HepG2 (cell line): ENCODE measurements around the gene CBL. TPM values are rescaled to one million over a fixed set of nuclear protein-coding genes. Genes with fewer than 3 reads are reported as not detected.

Experiments
- ASH2L ChIP-seq: fragments of 300-600, 200-600 bp; sonication (generic); IDR thresholded peaks from 2 replicates; pipeline ENCODE4 v1.7.0; 2017; ENCODE audit warnings: low read depth, mild to moderate bottlenecking, moderate library complexity, mixed read lengths, low read length; ENCODE audit not compliant: insufficient read length
- ELF4 ChIP-seq: sonication (generic); formaldehyde crosslinking; IDR thresholded peaks from 2 replicates; pipeline ENCODE4 v1.5.0; 2020; ENCODE audit warnings: missing genetic modification reagents, mild to moderate bottlenecking, moderate library complexity, borderline replicate concordance
- KAT8 ChIP-seq: IDR thresholded peaks from 2 replicates; pipeline ENCODE4 v1.6.1; 2016; ENCODE audit warnings: missing genetic modification reagents, missing compliant biosample characterization
- LCORL ChIP-seq, 2 experiments: fragments of 450-650 bp in 1 of 2; sonication (generic) in 1 of 2; formaldehyde crosslinking in 1 of 2; IDR thresholded peaks; 2 replicates each; pipeline versions ENCODE4 v1.5.0 to v1.6.1; 2017 to 2020; ENCODE audit warnings: antibody characterized with exemption in 1 of 2, missing genetic modification reagents in 1 of 2
- MED8 ChIP-seq: sonication (generic); formaldehyde crosslinking; IDR thresholded peaks from 2 replicates; pipeline ENCODE4 v1.8.1; 2023; ENCODE audit warnings: mild to moderate bottlenecking, missing genetic modification reagents; ENCODE audit not compliant: insufficient replicate concordance
- MIER3 ChIP-seq: IDR thresholded peaks from 2 replicates; pipeline ENCODE4 v1.6.1; 2016; ENCODE audit warnings: missing compliant biosample characterization, borderline replicate concordance
- MXI1 ChIP-seq: IDR thresholded peaks from 3 replicates; pipeline ENCODE4 v1.6.1; 2012; ENCODE audit warnings: low read depth, low read length, inconsistent platforms, borderline replicate concordance
- NR2C2 ChIP-seq: sonication (generic); formaldehyde crosslinking; IDR thresholded peaks from 2 replicates; pipeline ENCODE4 v1.4.0; 2020; ENCODE audit warnings: missing genetic modification reagents, mild to moderate bottlenecking, moderate library complexity, borderline replicate concordance
- POGZ ChIP-seq: sonication (generic); formaldehyde crosslinking; IDR thresholded peaks from 2 replicates; pipeline ENCODE4 v1.4.0; 2020; ENCODE audit warnings: mild to moderate bottlenecking, missing genetic modification reagents
- POLR2G ChIP-seq: fragments of 200-400 bp; formaldehyde crosslinking; IDR thresholded peaks from 2 replicates; pipeline ENCODE4 v1.6.1; 2018; ENCODE audit warnings: mild to moderate bottlenecking, low read depth, low read length, moderate library complexity
- SAP130 ChIP-seq: IDR thresholded peaks from 2 replicates; pipeline ENCODE4 v1.6.1; 2016; ENCODE audit warnings: low read depth
- SRF ChIP-seq: IDR thresholded peaks from 2 replicates; pipeline ENCODE4 v1.6.1; 2011; ENCODE audit warnings: mild to moderate bottlenecking, low read depth, low read length, moderate library complexity
- SRY ChIP-seq: sonication (generic); formaldehyde crosslinking; IDR thresholded peaks from 2 replicates; pipeline ENCODE4 v1.8.0; 2022; ENCODE audit warnings: mild to moderate bottlenecking, missing genetic modification reagents
- TBX2 ChIP-seq: sonication (generic); formaldehyde crosslinking; IDR thresholded peaks from 2 replicates; pipeline ENCODE4 v1.5.0; 2020; ENCODE audit warnings: missing genetic modification reagents, mild to moderate bottlenecking, borderline replicate concordance
- ZFY ChIP-seq: sonication (generic); formaldehyde crosslinking; IDR thresholded peaks from 2 replicates; pipeline ENCODE4 v1.4.0; 2020; ENCODE audit warnings: missing genetic modification reagents
- ZGPAT ChIP-seq: IDR thresholded peaks from 2 replicates; pipeline ENCODE4 v1.6.1; 2016; ENCODE audit warnings: mild to moderate bottlenecking
- ZNF136 ChIP-seq: sonication (generic); formaldehyde crosslinking; IDR thresholded peaks from 2 replicates; pipeline ENCODE4 v1.8.1; 2022; ENCODE audit warnings: low read depth, mild to moderate bottlenecking, moderate library complexity, missing genetic modification reagents
- ZNF333 ChIP-seq: sonication (generic); formaldehyde crosslinking; IDR thresholded peaks from 2 replicates; pipeline ENCODE4 v1.4.0; 2020; ENCODE audit warnings: mild to moderate bottlenecking, missing genetic modification reagents, borderline replicate concordance
- ZNF546 ChIP-seq: sonication (generic); formaldehyde crosslinking; conservative IDR thresholded peaks from 2 replicates; pipeline ENCODE4 v1.8.1; 2023; ENCODE audit warnings: mild to moderate bottlenecking, missing genetic modification reagents
- ZNF547 ChIP-seq: sonication (generic); formaldehyde crosslinking; IDR thresholded peaks from 2 replicates; pipeline ENCODE4 v1.5.1; 2020; ENCODE audit warnings: mild to moderate bottlenecking, missing genetic modification reagents
- ZNF703 ChIP-seq: sonication (generic); formaldehyde crosslinking; IDR thresholded peaks from 2 replicates; pipeline ENCODE4 v1.5.1; 2020; ENCODE audit warnings: missing genetic modification reagents, mild to moderate bottlenecking, moderate library complexity, borderline replicate concordance
- ZNF816 ChIP-seq: sonication (generic); formaldehyde crosslinking; IDR thresholded peaks from 2 replicates; pipeline ENCODE4 v1.8.0; 2022; ENCODE audit warnings: missing genetic modification reagents, mild to moderate bottlenecking, borderline replicate concordance
- ZNF879 ChIP-seq: sonication (generic); formaldehyde crosslinking; IDR thresholded peaks from 2 replicates; pipeline ENCODE4 v1.8.1; 2023; ENCODE audit warnings: missing genetic modification reagents
- ZSCAN20 ChIP-seq: sonication (generic); formaldehyde crosslinking; IDR thresholded peaks from 2 replicates; pipeline ENCODE4 v1.4.0; 2020; ENCODE audit warnings: missing genetic modification reagents, mild to moderate bottlenecking, borderline replicate concordance
- polyA plus RNA-seq, 8 experiments: library from polyadenylated mRNA; depleted of rRNA in 3 of 8; stranded (reverse) in 7 of 8; unstranded in 1 of 8; fragments of >200 nt; fragmentation: Illumina TruSeq in 4 of 8; extraction: Trizol in 4 of 8; gene quantifications; 2 replicates each; pipeline versions ENCODE4 v1.2.1 to v1.2.3, GENCODE V29; 2011 to 2016; ENCODE audit warnings: low read depth in 4 of 8, missing spikeins in 1 of 8, mixed read lengths in 1 of 8; ENCODE audit not compliant: insufficient read depth in 1 of 8
- total RNA-seq, 5 experiments: library from RNA; depleted of rRNA; stranded (reverse); fragments of >200 nt; fragmentation: Illumina TruSeq; extraction: Trizol; gene quantifications; 2 replicates each; pipeline ENCODE4 v1.2.3, GENCODE V29; 2016; ENCODE audit warnings: low read depth in 1 of 5
- TF ChIP-seq, protein P1 (sequence below): IDR thresholded peaks from 2 replicates; pipeline ENCODE4 v1.6.1; 2016; ENCODE audit warnings: missing genetic modification reagents, missing compliant biosample characterization
- TF ChIP-seq, protein P2 (sequence below): sonication (generic); formaldehyde crosslinking; IDR thresholded peaks from 2 replicates; pipeline ENCODE4 v1.5.1; 2020; ENCODE audit warnings: mild to moderate bottlenecking, missing genetic modification reagents, moderate library complexity

CBL gene
- total and polyA plus RNA-seq, 2 of the 13 experiments (the other 11 are each of a cell fraction or from before 2014, with no cell fraction given), result 6.6 to 7.4 TPM

DNA sequence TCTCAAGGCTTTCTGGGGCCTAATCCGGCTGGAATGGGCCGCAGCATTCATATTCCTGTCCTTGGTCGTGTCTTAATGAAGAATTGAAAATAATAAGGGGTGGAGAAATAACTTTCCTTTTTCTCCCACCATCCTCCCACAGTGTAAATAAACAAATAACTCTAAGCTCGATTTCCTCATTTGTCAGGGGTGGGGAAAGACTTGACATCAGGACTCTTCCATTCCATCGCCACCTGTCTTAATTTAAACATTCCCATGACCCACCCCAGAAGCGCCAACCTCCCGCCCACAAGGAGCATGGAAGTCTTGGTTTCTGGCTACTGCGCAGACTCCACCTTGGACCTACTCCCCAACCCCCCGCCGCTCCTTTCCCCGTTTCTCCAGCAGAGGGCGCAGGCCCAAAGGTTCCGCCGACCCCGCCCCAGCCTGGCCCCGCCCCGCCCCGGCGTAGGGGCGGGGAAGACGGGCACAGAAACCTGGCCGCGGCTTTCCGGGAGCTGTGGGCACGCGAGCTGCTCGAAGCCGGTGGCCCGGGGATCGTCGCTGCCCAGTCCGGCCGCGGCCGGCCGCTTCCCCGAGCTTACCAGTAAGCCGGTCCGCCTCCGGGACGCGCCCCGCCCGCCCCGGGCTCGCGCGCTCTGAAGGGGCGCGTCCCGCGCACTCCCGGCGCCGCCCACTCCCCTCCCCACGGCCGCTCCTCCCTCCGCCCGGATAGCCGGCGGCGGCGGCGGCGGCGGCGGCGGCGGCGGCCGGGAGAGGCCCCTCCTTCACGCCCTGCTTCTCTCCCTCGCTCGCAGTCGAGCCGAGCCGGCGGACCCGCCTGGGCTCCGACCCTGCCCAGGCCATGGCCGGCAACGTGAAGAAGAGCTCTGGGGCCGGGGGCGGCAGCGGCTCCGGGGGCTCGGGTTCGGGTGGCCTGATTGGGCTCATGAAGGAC, at the start of gene CBL (continued):
- 0 out of 2 replicates have a peak, but pooled peaks have one; percentile 22 for TF ChIP-seq ZNF136 (CRISPR knock-in tag)
- peak; percentile 69 for TF ChIP-seq POLR2G
- no peak for TF ChIP-seq MIER3
- peak; percentile 51 for TF ChIP-seq ZFY (CRISPR knock-in tag)
- no peak for TF ChIP-seq LCORL (IDR thresholded peaks at IDR 0.05)
- TF ChIP-seq LCORL (CRISPR knock-in tag; IDR thresholded peaks at IDR 0.05), result peak; percentile 42; the same call in 1 of the 2 replicates
- TF ChIP-seq POGZ (CRISPR knock-in tag), result peak; percentile 31; the same call in 1 of the 2 replicates
- TF ChIP-seq ASH2L, result peak; percentile 67
- TF ChIP-seq, protein P1, sequence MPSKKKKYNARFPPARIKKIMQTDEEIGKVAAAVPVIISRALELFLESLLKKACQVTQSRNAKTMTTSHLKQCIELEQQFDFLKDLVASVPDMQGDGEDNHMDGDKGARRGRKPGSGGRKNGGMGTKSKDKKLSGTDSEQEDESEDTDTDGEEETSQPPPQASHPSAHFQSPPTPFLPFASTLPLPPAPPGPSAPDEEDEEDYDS (CRISPR knock-in tag), result 0 out of 2 replicates have a peak, but pooled peaks have one; percentile 36
- TF ChIP-seq SRF, result 0 out of 2 replicates have a peak, but pooled peaks have one; percentile 9
- no peak for TF ChIP-seq ZNF879 (CRISPR knock-in tag)
- peak; percentile 67; the same call in 1 of the 2 replicates for TF ChIP-seq ZNF546
- TF ChIP-seq ZNF547, result peak; percentile 30; the same call in 1 of the 2 replicates
- TF ChIP-seq ZNF703 (CRISPR knock-in tag), result no peak
- 0 out of 2 replicates have a peak, but pooled peaks have one; percentile 20 for TF ChIP-seq KAT8 (CRISPR knock-in tag)
- TF ChIP-seq TBX2 (CRISPR knock-in tag), result peak; percentile 57; the same call in 1 of the 2 replicates
- TF ChIP-seq ZGPAT (CRISPR knock-in tag), result 0 out of 2 replicates have a peak, but pooled peaks have one; percentile 23
- TF ChIP-seq ZSCAN20, result peak; percentile 23; the same call in 1 of the 2 replicates
- 0 out of 2 replicates have a peak, but pooled peaks have one; percentile 15 for TF ChIP-seq ZNF816 (CRISPR knock-in tag)
- TF ChIP-seq, protein P2, sequence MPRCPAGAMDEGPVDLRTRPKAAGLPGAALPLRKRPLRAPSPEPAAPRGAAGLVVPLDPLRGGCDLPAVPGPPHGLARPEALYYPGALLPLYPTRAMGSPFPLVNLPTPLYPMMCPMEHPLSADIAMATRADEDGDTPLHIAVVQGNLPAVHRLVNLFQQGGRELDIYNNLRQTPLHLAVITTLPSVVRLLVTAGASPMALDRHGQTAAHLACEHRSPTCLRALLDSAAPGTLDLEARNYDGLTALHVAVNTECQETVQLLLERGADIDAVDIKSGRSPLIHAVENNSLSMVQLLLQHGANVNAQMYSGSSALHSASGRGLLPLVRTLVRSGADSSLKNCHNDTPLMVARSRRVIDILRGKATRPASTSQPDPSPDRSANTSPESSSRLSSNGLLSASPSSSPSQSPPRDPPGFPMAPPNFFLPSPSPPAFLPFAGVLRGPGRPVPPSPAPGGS (CRISPR knock-in tag), result peak; percentile 22; the same call in 1 of the 2 replicates
- peak; percentile 16; the same call in 1 of the 2 replicates for TF ChIP-seq SAP130 (CRISPR knock-in tag)
- no peak for TF ChIP-seq NR2C2 (CRISPR knock-in tag)
- TF ChIP-seq ZNF333 (CRISPR knock-in tag), result 0 out of 2 replicates have a peak, but pooled peaks have one; percentile 48
- no peak for TF ChIP-seq ELF4
- TF ChIP-seq MXI1, result peak; percentile 53; the same call in 1 of the 3 replicates
- 0 out of 2 replicates have a peak, but pooled peaks have one; percentile 12 for TF ChIP-seq SRY
- TF ChIP-seq MED8 (CRISPR knock-in tag), result no peak
